Amygdala (tissue), 56 donors: Measurements from ENCODE around the gene TLCD3B.

Experiments
- DNase-seq, 56 donors: peaks; one replicate each; lab custom pipeline; 2025; lab: John Stamatoyannopoulos, UW

The TLCD3B gene

DNA sequence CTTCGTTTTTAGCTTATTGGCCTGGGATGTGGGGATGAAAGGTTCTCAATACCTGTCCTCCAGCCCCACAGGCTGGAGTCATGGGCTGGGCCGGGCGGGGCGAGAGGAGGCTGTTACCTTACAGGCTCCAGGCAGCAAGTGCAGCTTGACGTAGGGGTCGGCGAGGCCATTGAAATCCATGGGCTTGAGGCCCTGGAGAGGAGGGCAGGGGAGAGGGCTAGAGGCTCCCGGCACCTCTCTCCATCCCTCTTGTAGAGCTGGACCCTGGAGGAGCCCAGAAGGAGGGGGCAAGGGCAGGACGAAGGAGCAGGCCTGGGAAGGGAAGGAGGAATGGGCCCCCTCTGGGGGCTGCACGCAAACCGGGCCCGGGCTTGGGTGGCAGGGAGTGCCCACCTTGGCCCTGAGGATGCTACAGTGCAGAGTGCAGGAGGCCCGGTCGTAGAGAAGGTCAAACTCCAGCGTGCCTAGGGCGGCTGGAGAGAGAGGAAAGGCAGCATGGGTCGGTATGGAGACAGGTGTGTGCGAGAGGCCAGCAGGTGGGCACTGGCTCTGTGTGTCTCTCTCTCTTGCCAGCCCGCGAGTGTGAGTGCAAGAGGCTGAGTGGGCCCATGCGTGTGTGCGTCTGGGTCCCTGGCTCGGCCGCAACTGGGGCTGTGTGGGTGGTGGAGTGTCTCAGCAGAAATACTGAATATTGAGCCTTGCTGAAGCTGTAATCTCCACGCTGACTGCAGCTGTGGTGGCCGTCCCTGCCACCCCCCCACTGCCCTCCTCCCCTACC, 21.8 kb downstream of the TLCD3B start:
- DNase-seq = no peak

DNA sequence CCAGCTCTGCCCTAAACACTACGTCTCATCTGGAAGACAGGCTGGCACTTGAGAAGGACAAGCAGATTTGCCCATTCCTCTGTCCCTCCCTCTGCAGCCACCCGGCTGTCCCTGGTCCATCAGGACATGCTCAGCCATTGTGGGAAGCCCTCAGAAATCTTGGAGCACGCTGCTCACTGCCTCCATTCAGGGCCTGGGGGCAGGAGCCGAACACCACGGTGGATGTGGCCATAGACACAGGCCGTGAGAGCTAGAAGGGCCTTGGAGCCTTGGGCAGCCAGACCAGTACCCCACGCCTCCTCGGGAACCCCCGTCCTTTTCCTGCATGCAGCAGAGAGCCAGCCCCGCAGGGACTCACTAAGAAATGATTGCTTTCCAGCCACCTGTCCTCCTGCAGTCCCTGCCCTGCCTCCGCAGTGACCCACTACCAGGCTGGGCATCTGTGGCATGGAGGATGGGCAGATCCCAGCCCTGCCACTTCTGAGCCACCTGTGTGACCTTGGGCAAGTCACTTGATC, 23.6 kb downstream of the TLCD3B start:
- DNase-seq = no peak

DNA sequence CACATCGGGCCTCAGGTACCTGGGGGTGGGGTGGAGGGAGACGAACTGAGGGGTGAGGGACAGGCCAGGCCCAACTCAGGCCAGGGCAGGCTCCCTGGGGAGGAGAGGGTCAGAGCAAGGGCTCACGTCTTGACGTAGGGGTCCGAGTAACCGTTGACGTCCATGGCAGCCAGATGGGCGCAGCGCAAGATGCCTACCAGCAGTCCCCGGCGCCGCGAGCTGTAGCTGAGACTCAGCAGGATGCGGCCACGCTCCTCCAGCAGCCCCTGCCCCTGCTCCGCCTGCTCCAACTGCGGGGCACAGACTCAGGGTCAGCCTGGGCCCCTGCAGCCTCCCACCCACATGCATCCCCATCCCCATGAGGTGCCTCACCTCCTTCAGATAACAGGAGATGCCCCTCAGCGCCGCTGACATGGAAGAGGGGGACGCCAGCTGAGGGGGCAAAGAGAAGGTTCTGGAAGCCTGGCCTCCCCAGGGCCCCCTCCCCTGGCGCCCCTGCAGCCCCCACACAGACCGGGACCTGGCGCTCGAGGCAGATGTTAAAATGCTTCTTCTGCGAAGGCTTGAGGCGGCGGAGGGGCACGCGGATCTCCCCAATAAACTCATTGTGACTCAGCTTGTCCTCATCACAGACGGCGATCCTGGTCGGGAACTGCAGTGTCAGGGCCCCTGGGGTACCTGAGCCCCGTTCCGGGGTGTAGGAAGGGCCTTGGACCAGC, 24.3 kb downstream of the TLCD3B start:
- DNase-seq = no peak

DNA sequence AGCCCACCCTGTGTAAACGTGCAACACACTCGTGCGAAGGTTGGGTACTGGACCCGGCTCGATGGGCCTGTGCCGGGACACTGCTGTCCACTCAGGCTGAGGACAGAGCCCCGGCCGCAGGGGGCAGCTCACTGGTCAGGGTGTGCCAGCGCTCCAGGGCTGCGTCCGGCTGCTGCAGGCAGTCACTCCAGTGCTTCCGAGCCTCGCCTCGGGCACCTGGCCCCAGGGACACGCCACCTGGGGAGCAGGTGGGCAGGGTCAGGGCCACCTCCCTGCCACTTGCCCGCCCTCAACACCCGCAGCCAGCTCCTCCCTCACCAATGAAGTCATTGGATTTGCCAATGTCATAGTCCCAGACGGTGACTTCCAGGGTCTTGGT, 25.0 kb downstream of the TLCD3B start:
- DNase-seq = no peak

DNA sequence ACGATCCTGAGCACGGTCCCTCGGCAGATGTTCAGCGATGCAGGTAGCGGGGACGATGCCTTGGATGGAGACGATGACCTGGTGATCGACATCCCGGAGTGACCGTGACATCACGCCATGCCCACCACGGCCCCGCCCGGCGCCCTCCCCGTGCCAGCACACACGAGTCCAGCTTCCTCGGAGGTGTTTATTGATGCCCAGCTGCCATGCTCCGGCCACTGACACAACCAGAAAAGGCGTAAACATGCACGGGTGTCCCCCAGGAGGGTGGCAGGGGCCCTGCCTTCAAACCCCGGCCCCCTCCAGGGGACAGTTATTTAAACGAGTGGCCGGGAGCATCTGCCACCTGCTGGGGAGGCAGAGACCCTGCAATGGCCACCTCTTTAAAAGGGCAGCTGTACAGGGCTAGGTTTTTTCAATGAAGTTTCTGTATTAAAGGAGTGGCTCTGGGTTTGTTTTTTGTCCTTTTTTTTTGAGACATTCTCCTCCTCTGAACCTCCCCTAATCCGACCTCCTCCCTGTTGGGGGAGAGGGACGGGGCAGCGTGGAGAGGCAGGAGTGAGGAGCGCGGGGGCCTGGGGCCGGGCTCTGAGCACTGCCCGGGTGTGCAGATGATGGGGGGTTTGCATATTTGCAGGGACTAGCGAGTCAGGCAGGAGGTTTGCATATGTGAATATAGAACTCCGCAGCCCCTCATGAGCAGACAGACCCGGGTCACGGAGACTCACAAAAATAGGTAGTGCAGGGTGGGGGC, 25.6 kb downstream of the TLCD3B start:
- peak in 5 of 56 donors; percentile 7 to 58 (median 22) for DNase-seq

DNA sequence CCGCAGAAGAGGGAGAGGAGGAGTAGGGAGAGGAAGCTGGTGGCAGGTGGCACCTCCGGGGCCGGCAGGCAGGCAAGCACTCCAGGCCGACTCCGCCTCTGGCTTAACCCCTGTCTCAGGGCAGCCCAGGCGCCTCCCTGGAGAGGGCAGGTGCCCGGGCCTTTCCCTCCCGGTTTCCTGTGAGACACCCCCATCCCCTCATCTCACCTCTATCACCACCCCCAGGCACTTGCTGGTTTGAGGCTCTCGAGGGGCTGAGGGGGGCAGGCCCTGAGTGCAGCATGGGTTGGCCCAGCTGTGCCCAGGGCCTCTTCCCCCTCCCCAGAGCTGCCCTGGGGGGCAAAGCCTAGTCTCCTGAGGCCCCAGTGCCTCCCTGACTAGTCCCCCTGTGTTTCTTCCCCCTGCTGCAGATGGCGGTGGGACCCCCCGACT, 26.2 kb downstream of the TLCD3B start:
- peak in 1 of 56 donors; percentile 7 for DNase-seq

DNA sequence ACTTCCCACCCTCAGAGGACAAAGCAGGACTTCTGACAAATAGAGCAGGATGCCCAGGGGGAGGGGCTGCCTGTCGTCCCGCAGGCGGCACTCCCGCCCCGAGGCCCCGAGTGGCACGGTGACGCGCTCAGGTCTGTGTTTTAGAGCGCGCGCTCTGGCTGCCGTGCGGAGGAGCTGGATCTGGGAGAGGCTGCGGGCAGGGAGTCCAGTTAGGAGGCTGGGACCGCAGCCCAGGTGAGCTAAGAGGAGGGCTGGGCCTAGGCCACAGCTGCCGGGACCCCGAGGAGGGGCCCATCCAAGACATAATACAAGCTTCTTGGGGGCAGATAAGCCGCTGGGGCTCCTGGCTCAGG, 26.7 kb downstream of the TLCD3B start:
- no peak for DNase-seq

DNA sequence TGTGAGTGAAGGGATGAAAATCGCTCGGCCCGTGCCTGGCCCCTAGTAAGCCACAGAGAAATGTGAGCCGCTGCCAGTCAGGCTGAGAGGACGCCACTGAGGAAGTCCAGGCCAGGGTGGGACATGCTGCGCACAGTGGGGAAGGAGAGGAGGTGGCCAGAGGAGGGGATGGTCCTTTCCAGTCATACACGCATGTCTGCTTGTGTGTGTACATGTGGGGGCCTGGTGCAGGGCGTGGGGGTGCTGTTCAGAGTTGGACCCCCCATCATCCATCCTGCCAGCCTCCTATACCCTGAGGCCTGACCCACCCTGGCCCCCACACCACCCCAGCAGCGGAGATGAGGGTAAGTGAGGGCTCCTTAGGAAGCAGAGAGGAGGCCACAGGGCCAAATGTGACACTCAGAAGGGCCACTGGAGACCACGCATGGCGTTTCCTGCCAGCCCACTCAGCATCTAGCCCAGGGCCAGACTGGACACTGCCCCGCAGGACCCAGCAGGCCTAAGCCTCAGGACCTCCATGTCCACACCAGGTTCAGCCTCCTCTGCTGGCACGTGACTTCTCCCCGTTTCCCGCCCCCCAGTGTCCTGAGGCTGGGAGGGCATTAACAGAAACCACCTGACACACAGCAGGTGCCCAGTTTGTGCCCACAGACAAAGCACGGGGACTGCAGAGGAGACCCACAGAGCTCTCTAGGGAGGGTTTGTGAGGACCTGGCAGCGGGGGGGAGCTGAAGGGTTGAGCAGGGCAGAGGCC, 27.2 kb downstream of the TLCD3B start:
- no peak for DNase-seq

DNA sequence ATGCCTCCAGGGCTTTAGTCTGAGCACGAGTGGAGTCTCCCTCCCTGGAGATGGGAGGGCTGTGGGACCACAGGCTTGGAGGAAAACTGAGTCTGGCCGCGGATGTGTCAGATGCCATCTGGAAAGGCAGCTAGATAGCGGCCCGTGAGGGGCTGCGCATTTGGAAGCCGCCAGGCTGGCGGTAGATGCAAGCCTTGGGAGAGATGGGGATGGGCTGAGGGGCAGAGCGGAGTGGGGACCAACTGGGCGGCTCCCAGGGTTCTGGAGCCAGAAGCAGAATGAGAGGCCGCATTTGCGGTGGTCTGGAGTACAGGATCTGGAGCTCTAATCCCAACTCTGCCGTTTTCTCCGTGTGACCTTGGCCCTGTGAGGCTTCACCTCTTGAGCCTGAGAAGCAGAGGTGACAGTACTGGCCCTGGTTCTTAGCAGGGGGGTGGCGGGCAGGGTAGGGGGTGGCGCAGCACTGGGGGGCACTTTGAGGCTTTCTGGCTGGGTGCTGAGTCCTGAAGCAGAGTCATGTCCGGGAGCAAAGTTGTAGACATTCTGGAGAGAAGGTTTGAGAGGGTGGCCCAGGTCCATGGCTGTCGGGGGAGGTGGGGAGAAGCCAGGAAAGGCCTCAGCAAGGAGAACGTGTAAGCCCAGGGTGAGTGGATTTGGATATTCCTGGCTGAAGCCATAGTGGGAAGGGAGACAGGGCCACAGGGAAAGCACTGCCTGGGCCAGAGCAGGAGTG, 28.3 kb downstream of the TLCD3B start:
- no peak for DNase-seq

DNA sequence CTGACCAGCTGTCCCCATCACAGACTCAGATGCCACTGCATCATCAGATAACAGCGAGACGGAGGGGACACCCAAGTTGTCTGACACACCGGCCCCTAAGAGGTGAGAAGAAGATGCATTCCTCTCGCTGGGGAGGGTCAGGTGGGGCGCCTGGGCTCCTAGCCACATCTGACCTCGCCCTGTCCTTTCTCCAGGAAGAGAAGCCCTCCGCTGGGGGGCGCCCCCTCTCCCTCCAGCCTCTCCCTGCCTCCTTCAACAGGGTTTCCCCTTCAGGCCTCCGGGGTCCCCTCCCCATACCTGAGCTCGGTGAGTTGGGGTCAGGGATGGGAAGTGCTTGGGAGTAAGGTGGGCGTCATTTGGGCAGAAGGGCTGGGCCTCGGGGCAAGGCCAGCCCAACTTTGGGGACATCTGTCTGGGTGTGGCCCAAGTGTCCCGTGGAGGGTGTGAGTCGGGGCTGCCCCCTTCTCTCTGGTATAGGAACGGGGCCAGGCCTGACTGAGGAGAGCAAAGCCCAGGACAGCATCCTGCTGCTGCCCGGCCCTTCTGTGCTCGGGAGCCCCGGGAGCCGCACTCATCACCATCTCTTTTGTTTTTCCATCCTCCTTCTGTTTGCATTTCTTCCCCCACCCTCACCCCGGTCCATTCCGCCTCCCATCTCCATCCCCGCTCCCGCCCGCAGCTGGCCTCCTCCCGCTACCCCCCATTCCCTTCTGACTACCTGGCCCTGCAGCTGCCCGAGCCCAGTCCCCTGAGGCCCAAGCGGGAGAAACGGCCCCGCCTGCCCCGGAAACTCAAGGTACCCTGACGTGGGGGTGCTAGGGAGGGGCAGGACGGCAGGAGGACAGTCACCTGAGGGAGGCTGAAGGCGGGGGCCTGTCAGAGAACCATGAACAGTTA, 30.1 kb downstream of the TLCD3B start:
- DNase-seq = no peak

DNA sequence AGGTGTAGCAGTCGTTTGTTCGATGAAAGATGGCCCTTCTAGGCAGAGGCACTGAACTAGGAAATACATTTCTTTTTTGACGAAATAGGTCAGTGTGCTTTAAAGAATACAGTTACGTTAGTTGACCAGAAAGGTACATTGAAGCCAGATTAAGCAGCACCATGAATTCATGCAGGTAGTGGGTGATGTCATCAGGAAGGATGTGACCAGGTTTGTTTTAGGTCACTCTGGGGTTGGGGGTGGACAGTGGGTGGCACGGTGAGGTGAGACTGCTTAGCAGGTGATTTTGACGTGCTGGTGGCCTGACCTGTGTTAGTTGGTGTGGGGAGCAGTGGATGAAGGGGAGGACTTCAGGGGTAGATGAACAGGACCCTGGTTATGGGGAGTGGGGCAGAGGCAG, 31.5 kb downstream of the TLCD3B start:
- no peak for DNase-seq

DNA sequence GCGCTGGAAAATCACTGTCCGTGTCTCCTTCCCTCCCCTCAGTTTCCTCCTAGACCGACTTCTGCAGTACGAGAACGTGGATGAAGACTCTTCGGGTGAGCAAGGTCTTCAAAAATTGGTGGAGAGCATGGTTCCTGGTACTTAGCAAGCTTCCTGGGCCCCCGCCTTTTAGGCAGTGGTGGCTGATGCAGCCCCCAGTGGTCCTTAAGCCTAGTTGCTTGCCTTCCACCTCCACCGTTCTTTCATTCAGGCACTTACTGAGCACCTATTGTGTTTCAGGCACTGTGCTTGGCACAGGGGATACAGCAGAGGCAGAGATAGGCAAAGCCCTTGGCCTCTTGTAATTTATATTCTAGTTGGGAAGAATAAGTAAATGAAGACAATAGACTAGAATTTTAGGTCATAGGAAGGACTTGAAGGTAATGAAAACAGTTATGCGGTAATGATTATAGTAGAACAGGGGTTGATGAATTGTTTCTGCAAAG, 34.3 kb downstream of the TLCD3B start:
- DNase-seq = no peak

DNA sequence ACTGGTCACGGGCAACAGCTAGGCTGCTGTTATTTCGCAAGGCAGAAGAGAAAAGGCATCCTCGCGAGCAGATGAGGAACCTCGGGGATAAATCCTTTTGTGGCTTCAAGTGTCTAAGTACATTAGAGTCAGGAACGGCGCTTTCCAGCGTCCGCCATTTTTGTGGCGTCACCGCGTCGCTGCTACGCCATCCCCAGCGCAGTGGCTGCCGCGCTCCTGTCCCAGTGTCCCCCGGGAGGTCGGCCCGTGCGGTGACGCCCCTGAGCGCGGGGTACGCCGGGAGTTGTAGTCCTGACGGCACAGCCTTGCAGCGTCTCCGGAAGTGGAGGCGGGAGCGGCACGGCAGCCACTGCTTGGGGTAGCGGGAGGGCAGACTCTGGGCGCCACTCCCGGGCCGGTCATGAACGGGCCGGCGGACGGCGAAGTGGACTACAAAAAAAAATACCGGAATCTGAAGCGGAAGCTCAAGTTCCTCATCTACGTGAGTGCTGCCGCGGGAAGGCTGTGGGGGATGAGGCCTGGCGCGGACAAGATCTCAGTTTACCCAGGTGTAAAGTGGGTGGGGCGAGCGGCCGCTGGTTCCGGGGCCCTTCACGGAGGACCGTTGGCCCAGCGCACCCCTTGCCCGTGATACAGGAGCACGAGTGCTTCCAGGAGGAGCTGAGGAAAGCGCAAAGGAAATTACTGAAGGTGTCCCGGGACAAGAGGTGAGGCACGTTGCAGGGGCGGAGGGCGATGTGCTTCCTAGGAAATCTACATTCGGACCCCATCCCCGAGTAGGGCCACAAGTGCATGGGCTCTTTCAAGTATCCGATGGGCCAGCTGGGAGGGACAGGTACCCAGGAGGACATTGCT, 34.9 kb downstream of the TLCD3B start, which contains the start of gene INO80E:
INO80E (plus strand) TSS at position 331 of the 855 bp plus-strand sequence; CDS start at position 401, 70 bp downstream.
- DNase-seq = peak; percentile 82 to 100 (median 97)

DNA sequence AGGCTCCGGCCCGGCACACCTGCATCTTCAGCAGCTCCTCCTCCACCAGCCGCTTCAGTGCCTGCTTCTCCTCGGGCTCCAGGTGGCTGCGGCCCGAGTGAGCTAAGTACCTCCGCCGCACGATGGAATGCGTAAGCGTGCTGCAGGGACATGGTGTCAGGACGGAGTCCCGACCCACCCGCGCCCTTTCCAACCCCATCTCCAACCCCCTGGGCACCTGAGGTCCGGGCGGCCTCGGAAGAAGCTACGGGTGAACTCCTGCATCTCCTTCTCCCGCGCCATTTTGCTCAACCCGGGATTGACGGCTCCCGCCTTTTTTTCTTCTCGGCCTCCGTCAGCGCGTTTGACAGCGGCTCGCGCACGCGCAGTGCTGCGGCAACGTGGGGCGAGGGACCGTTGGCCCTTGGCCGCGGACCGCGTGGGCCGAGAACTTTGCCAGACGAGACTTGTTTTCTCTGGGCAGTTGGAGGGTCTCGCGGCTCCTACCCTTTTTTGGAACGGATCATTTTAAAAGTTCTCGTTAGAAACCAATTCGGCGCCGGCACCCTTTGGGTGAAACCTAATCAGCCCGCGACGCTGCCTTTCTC, 35.7 kb downstream of the TLCD3B start, which contains the start of gene HIRIP3:
HIRIP3 (minus strand) TSS at position 294 of the 587 bp plus-strand sequence; CDS start at position 282, 12 bp downstream.
- peak in 54 of 56 donors; percentile 38 to 95 (median 80) for DNase-seq

DNA sequence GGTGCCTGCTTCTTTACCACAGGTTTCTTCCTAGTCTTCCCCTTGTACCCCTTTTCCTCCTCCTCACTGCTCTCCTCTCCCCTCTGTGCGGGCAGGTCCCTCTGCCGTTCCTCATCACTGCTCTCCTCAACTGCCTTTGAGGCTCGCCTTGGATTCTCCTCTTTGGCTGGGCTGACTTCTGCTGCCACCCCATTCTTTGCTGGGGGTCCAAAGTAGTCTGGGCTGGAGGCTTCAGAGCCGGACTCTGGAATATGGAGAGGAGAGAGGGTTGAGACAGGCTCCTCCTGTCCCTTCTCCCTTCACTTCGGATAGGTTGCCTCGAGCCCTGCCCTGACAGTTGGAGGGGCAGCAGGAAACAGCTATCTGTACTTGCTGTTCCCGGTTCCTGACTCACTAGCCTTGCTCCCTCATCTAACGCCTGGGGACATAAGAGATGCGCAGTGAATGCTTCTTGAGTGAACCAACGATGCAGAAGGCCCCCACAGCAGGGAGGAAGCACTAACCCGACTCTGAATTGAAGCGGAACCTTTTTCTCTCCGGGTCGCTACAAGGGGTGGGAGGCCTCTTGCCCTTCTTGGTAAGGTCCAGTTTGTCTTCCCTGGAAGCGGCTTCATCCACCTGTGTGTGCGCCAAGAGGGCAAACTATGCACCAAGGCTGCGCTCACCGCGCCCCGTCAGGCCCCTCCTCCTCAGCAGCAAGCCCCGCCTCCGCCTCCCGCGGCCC, 36.3 kb downstream of the TLCD3B start:
- peak in 3 of 56 donors; percentile 46 to 66 (median 50) for DNase-seq
